GM12878 (cell line): ENCODE measurements around the gene FCHSD2. TPM values are rescaled to one million over a fixed set of nuclear protein-coding genes. Genes with fewer than 3 reads are reported as not detected.

Experiments used
- BACH1 ChIP-seq: fragments of 450-650 bp; IDR thresholded peaks from 2 replicates; pipeline ENCODE4 v1.6.1; 2017; ENCODE audit warnings: mild to moderate bottlenecking, borderline replicate concordance
- BHLHE40 ChIP-seq, 2 experiments: fragments of 450-650 bp in 1 of 2; IDR thresholded peaks; 2 replicates each; pipeline ENCODE4 v1.6.1; 2011 to 2017; ENCODE audit warnings: low read depth in 2 of 2, borderline replicate concordance in 1 of 2, improper control_type of control experiment in 1 of 2, low read length in 1 of 2, mild to moderate bottlenecking in 1 of 2
- CREM ChIP-seq: IDR thresholded peaks from 2 replicates; pipeline ENCODE4 v1.6.1; 2014; ENCODE audit warnings: antibody characterized with exemption, low read depth
- MEF2A ChIP-seq: IDR thresholded peaks from 2 replicates; pipeline ENCODE4 v1.6.1; 2011; ENCODE audit warnings: low read depth, mild to moderate bottlenecking, low read length, moderate library complexity; ENCODE audit not compliant: insufficient read depth
- MTA3 ChIP-seq: IDR thresholded peaks from 2 replicates; pipeline ENCODE4 v1.6.1; 2012; ENCODE audit warnings: low read length, inconsistent platforms, borderline replicate concordance
- POLR2AphosphoS2 ChIP-seq: IDR thresholded peaks from 2 replicates; pipeline ENCODE4 v1.6.1; 2011; ENCODE audit warnings: low read depth, mild to moderate bottlenecking, low read length, improper control_type of control experiment, moderate library complexity
- POLR2AphosphoS5 ChIP-seq: IDR thresholded peaks from 2 replicates; pipeline ENCODE4 v1.6.1; 2011; ENCODE audit warnings: mild to moderate bottlenecking, low read length, inconsistent platforms
- RAD21 ChIP-seq: IDR thresholded peaks from 2 replicates; pipeline ENCODE4 v1.6.1; 2011; ENCODE audit warnings: mild to moderate bottlenecking, low read depth, low read length, moderate library complexity; ENCODE audit not compliant: insufficient read depth
- RELA ChIP-seq: fragments of 450-650 bp; IDR thresholded peaks from 2 replicates; pipeline ENCODE4 v1.8.0; 2014; ENCODE audit warnings: borderline replicate concordance; ENCODE audit not compliant: partially characterized antibody
- RFX5 ChIP-seq: IDR thresholded peaks from 2 replicates; pipeline ENCODE4 v1.6.1; 2011; ENCODE audit warnings: low read depth, low read length, improper control_type of control experiment
- RUNX3 ChIP-seq: IDR thresholded peaks from 2 replicates; pipeline ENCODE4 v1.6.1; 2012; ENCODE audit warnings: low read length, inconsistent platforms
- SMAD1 ChIP-seq: fragments of 450-650 bp; IDR thresholded peaks from 2 replicates; pipeline ENCODE4 v1.6.1; 2018; ENCODE audit warnings: mild to moderate bottlenecking, low read depth; ENCODE audit not compliant: partially characterized antibody
- SP1 ChIP-seq: IDR thresholded peaks from one replicate; pipeline ENCODE4 v1.6.1; 2011; ENCODE audit warnings: low read depth, low read length
- SUPT20H ChIP-seq: IDR thresholded peaks from 2 replicates; pipeline ENCODE4 v1.6.1; 2011; ENCODE audit warnings: low read depth, mild to moderate bottlenecking, low read length, moderate library complexity, borderline replicate concordance; ENCODE audit not compliant: control insufficient read depth
- ZNF217 ChIP-seq: fragments of 450-650 bp; IDR thresholded peaks from 2 replicates; pipeline ENCODE4 v1.6.1; 2017; ENCODE audit warnings: antibody characterized with exemption, mild to moderate bottlenecking
- ZNF622 ChIP-seq: fragments of 450-650 bp; IDR thresholded peaks from 2 replicates; pipeline ENCODE4 v1.6.1; 2017; ENCODE audit warnings: mild to moderate bottlenecking, inconsistent platforms
- polyA plus RNA-seq, 11 experiments: library from polyadenylated mRNA; depleted of rRNA in 4 of 11; unstranded in 6 of 11; stranded (reverse) in 5 of 11; fragments of >200 nt; fragmentation: Nextera tagmentation in 4 of 11; fragmentation: Illumina TruSeq in 1 of 11; extraction: Ambion mirVana in 4 of 11; extraction: Trizol in 1 of 11; gene quantifications; 1 replicate in 1 of 11; 2 replicates in 10 of 11; pipeline versions ENCODE4 v1.2.1 to v1.2.3, GENCODE V29; 2011 to 2016; ENCODE audit warnings: inconsistent platforms in 2 of 11, missing spikeins in 2 of 11, low read depth in 1 of 11
- total RNA-seq, 4 experiments: library from RNA; depleted of rRNA in 3 of 4; stranded (reverse); fragments of >200 nt in 3 of 4; fragmentation: Illumina TruSeq in 1 of 4; extraction: Trizol in 1 of 4; gene quantifications; 2 replicates each; pipeline versions ENCODE4 v1.2.1 to v1.2.3, GENCODE V29; 2013 to 2021
- TF ChIP-seq, protein P1 (sequence below): fragments of 150-350 bp; IDR thresholded peaks from 2 replicates; pipeline ENCODE4 v1.6.1; 2014; ENCODE audit warnings: mild to moderate bottlenecking, low read depth, low read length
- TF ChIP-seq, protein P2 (sequence below): fragments of 450-650 bp; IDR thresholded peaks from 2 replicates; pipeline ENCODE4 v1.6.1; 2017; ENCODE audit warnings: low read depth, mild to moderate bottlenecking, moderate library complexity
- TF ChIP-seq, protein P3 (sequence below): IDR thresholded peaks from 2 replicates; pipeline ENCODE4 v1.6.1; 2011; ENCODE audit warnings: borderline replicate concordance, low read depth, mild to moderate bottlenecking, moderate library complexity, low read length; ENCODE audit not compliant: insufficient read depth, poor library complexity, severe bottlenecking
- TF ChIP-seq, protein P4 (sequence below): fragments of 450-650 bp; IDR thresholded peaks from 2 replicates; pipeline ENCODE4 v1.6.1; 2018; ENCODE audit warnings: borderline replicate concordance, mild to moderate bottlenecking; ENCODE audit not compliant: partially characterized antibody

The FCHSD2 gene
- total and polyA plus RNA-seq, 10 of the 15 experiments (the other 5 are each of a cell fraction or from before 2014, with no cell fraction given): 13.2 to 89.8 (median 47.8) TPM

DNA sequence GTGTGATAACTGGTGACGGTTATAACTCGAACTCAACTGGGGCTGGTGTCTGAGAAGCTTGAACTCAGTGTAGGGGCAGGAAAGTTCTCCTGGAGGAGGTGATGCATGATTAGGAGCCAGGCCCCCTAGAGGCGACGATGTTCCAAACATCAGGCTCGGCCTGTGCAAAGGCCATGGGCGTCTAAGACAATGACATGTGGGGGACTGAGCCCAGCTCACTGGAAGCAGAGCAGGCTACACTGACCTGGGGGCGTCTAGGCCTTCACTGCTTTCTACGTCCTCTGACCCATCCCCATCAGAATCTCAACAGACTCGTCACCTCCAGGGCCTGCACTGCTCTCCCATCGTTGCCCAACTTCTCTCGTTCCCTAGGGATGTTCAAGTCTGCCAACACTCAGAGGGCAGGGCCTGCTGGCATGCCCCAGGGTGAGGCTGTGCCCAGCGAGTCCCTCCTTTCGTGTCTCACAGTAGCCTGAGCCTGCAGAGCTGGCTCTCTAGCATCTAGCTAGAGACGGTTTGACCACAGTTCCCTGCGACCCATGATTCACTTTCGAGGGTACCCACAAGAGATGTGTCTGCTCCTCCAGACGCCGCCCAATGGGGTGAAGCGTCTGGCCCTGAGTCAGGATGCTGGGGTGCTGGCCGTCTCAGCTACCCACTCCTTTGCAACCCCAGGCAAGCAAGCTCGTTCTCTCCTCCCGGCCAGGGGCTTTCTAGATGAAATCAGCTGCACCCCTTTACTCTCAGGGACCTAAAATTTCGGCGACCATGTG is 329.0 kb downstream of the FCHSD2 start (continued):
- TF ChIP-seq SUPT20H (no peak), CREM (no peak; the same call in 1 of the 2 replicates), MEF2A (no peak), ZNF622 (no peak), MTA3 (no peak), BHLHE40 (IDR thresholded peaks at IDR 0.05; ENCODE audit: borderline replicate concordance in 1 of 2, low read depth in 2 of 2, low read length in 1 of 2) (no peak; a peak in 1 of 4 replicates), RFX5 (no peak), SMAD1 (no peak), POLR2AphosphoS2 (no peak), RAD21 (peak; percentile 54), SP1 (no peak), ZNF217 (no peak), POLR2AphosphoS5 (peak; percentile 50; the same call in 1 of the 2 replicates), RUNX3 (no peak), RELA (no peak), BACH1 (peak; percentile 36; the same call in 1 of the 2 replicates)
- TF ChIP-seq, protein P1, sequence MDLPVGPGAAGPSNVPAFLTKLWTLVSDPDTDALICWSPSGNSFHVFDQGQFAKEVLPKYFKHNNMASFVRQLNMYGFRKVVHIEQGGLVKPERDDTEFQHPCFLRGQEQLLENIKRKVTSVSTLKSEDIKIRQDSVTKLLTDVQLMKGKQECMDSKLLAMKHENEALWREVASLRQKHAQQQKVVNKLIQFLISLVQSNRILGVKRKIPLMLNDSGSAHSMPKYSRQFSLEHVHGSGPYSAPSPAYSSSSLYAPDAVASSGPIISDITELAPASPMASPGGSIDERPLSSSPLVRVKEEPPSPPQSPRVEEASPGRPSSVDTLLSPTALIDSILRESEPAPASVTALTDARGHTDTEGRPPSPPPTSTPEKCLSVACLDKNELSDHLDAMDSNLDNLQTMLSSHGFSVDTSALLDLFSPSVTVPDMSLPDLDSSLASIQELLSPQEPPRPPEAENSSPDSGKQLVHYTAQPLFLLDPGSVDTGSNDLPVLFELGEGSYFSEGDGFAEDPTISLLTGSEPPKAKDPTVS: no peak
- TF ChIP-seq, protein P2, sequence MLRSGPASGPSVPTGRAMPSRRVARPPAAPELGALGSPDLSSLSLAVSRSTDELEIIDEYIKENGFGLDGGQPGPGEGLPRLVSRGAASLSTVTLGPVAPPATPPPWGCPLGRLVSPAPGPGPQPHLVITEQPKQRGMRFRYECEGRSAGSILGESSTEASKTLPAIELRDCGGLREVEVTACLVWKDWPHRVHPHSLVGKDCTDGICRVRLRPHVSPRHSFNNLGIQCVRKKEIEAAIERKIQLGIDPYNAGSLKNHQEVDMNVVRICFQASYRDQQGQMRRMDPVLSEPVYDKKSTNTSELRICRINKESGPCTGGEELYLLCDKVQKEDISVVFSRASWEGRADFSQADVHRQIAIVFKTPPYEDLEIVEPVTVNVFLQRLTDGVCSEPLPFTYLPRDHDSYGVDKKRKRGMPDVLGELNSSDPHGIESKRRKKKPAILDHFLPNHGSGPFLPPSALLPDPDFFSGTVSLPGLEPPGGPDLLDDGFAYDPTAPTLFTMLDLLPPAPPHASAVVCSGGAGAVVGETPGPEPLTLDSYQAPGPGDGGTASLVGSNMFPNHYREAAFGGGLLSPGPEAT: no peak
- TF ChIP-seq, protein P3, sequence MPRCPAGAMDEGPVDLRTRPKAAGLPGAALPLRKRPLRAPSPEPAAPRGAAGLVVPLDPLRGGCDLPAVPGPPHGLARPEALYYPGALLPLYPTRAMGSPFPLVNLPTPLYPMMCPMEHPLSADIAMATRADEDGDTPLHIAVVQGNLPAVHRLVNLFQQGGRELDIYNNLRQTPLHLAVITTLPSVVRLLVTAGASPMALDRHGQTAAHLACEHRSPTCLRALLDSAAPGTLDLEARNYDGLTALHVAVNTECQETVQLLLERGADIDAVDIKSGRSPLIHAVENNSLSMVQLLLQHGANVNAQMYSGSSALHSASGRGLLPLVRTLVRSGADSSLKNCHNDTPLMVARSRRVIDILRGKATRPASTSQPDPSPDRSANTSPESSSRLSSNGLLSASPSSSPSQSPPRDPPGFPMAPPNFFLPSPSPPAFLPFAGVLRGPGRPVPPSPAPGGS: no peak
- TF ChIP-seq, protein P4, sequence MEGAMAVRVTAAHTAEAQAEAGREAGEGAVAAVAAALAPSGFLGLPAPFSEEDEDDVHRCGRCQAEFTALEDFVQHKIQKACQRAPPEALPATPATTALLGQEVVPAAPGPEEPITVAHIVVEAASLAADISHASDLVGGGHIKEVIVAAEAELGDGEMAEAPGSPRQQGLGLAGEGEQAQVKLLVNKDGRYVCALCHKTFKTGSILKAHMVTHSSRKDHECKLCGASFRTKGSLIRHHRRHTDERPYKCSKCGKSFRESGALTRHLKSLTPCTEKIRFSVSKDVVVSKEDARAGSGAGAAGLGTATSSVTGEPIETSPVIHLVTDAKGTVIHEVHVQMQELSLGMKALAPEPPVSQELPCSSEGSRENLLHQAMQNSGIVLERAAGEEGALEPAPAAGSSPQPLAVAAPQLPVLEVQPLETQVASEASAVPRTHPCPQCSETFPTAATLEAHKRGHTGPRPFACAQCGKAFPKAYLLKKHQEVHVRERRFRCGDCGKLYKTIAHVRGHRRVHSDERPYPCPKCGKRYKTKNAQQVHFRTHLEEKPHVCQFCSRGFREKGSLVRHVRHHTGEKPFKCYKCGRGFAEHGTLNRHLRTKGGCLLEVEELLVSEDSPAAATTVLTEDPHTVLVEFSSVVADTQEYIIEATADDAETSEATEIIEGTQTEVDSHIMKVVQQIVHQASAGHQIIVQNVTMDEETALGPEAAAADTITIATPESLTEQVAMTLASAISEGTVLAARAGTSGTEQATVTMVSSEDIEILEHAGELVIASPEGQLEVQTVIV: no peak
